SK-N-SH (cell line): ENCODE data around the gene PRXL2B. TPM values are rescaled to one million over a fixed set of nuclear protein-coding genes. Genes with fewer than 3 reads are reported as not detected.

Source experiments
- CTCF ChIA-PET: fragments of 300-600, 350-600 bp; formaldehyde crosslinking; extraction: SDS; loops from one replicate; lab custom pipeline; 2021; lab: Yijun Ruan, JAX
- POLR2A ChIA-PET: fragments of 350-600 bp; sonication (Branson Sonifier 250); formaldehyde crosslinking; extraction: SDS; loops from one replicate; lab custom pipeline; 2020; ENCODE audit warnings: antibody characterized with exemption, inconsistent platforms; lab: Yijun Ruan, JAX
- DNase-seq: peaks from one replicate; pipeline ENCODE4 v3.0.0; 2012
- H2AFZ ChIP-seq: fragments of 200-600 bp; sonication (generic); 2 replicates; pipeline ENCODE4 v1.8.1; 2016; ENCODE audit warnings: antibody characterized with exemption, mild to moderate bottlenecking, low read depth
- H3F3A ChIP-seq: fragments of 200-600 bp; sonication (generic); replicated peaks from 2 replicates; pipeline ENCODE3; 2016; ENCODE audit warnings: antibody characterized with exemption, mild to moderate bottlenecking; ENCODE audit not compliant: insufficient read depth
- H3K27ac ChIP-seq, 2 experiments: fragments of 200-500 bp in 1 of 2; fragments of 200-600 bp in 1 of 2; sonication (Bioruptor generic) in 1 of 2; sonication (generic), shearing (Covaris generic) in 1 of 2; 2 replicates each; pipeline versions ENCODE4 v1.5.1 to v1.6.1; 2014 to 2016; ENCODE audit warnings: low read depth in 2 of 2, inconsistent platforms in 1 of 2, low read length in 1 of 2, mild to moderate bottlenecking in 1 of 2, mixed read lengths in 1 of 2
- H3K27me3 ChIP-seq: fragments of 200-600 bp; sonication (generic), shearing (Covaris generic); 2 replicates; pipeline ENCODE4 v1.6.1; 2016; ENCODE audit warnings: mixed run types; ENCODE audit not compliant: insufficient read depth
- H3K36me3 ChIP-seq, 2 experiments: fragments of 200-500 bp in 1 of 2; fragments of 200-600 bp in 1 of 2; sonication (Bioruptor generic) in 1 of 2; sonication (generic) in 1 of 2; replicated peaks in 1 of 2; 2 replicates each; pipeline versions ENCODE3 to v1.5.1; 2014 to 2016; ENCODE audit warnings: low read length in 1 of 2, mild to moderate bottlenecking in 1 of 2; ENCODE audit not compliant: insufficient read depth in 2 of 2, control insufficient read depth in 1 of 2
- H3K4me1 ChIP-seq, 2 experiments: fragments of 200-500 bp in 1 of 2; fragments of 200-600 bp in 1 of 2; sonication (Bioruptor generic) in 1 of 2; sonication (generic), shearing (Covaris generic) in 1 of 2; 2 replicates each; pipeline versions ENCODE4 v1.5.1 to v1.6.1; 2014 to 2016; ENCODE audit warnings: low read depth in 1 of 2, low read length in 1 of 2, mixed run types in 1 of 2; ENCODE audit not compliant: insufficient read depth in 2 of 2, control insufficient read depth in 1 of 2
- H3K4me2 ChIP-seq: fragments of 200-600 bp; sonication (generic), shearing (Covaris generic); 2 replicates; pipeline ENCODE4 v1.6.1; 2017; ENCODE audit warnings: mixed run types
- H3K4me3 ChIP-seq, 2 experiments: fragments of 200-500 bp in 1 of 2; fragments of 200-600 bp in 1 of 2; sonication (Bioruptor generic) in 1 of 2; sonication (generic), shearing (Covaris generic) in 1 of 2; 2 replicates each; pipeline versions ENCODE4 v1.5.1 to v1.8.1; 2014 to 2016; ENCODE audit warnings: low read depth in 2 of 2, inconsistent platforms in 1 of 2, low read length in 1 of 2, mild to moderate bottlenecking in 1 of 2, mixed read lengths in 1 of 2, moderate library complexity in 1 of 2
- H3K79me2 ChIP-seq: fragments of 200-600 bp; sonication (generic); 2 replicates; pipeline ENCODE4 v1.8.1; 2017; ENCODE audit warnings: mild to moderate bottlenecking; ENCODE audit not compliant: insufficient read depth
- H3K9ac ChIP-seq: fragments of 200-600 bp; sonication (generic); 2 replicates; pipeline ENCODE4 v1.6.1; 2017; ENCODE audit warnings: mixed run types
- H3K9me2 ChIP-seq: fragments of 200-600 bp; sonication (generic); 2 replicates; pipeline ENCODE4 v1.6.1; 2017; ENCODE audit warnings: mixed run types
- H3K9me3 ChIP-seq: fragments of 200-600 bp; sonication (generic); 2 replicates; pipeline ENCODE4 v1.6.1; 2017; ENCODE audit warnings: mixed run types, mild to moderate bottlenecking, moderate library complexity
- H4K20me1 ChIP-seq: fragments of 200-600 bp; sonication (generic); 2 replicates; pipeline ENCODE4 v1.6.1; 2017; ENCODE audit warnings: mild to moderate bottlenecking, mixed run types; ENCODE audit not compliant: insufficient read depth
- CHD2 ChIP-seq: fragments of 150-350 bp; IDR thresholded peaks from 2 replicates; pipeline ENCODE4 v1.6.1; 2018; ENCODE audit warnings: low read length; ENCODE audit not compliant: partially characterized antibody
- CTCF ChIP-seq: fragments of 200-600 bp; sonication (generic); IDR thresholded peaks from 2 replicates; pipeline ENCODE4 v1.6.1; 2017; ENCODE audit warnings: antibody characterized with exemption, mild to moderate bottlenecking, moderate library complexity
- ELF1 ChIP-seq: IDR thresholded peaks from 2 replicates; pipeline ENCODE4 v1.4.0; 2012
- EP300 ChIP-seq, 2 experiments: IDR thresholded peaks; 2 replicates each; pipeline versions ENCODE4 v1.4.0 to v1.6.1; 2012; ENCODE audit warnings: borderline replicate concordance in 1 of 2, low read depth in 1 of 2, low read length in 1 of 2
- EZH2phosphoT487 ChIP-seq: fragments of 200-600 bp; sonication (generic); IDR thresholded peaks from 2 replicates; pipeline ENCODE4 v1.6.1; 2017; ENCODE audit warnings: low read depth, mixed run types, mild to moderate bottlenecking, antibody characterized with exemption, moderate library complexity, borderline replicate concordance
- FOXJ3 ChIP-seq: sonication (generic); formaldehyde crosslinking; IDR thresholded peaks from 2 replicates; pipeline ENCODE4 v1.5.1; 2020; ENCODE audit warnings: mild to moderate bottlenecking, missing genetic modification reagents
- JUND ChIP-seq: IDR thresholded peaks from 2 replicates; pipeline ENCODE4 v1.4.0; 2012
- MEF2A ChIP-seq: IDR thresholded peaks from 2 replicates; pipeline ENCODE4 v1.4.0; 2012; ENCODE audit warnings: low read depth, borderline replicate concordance
- MXI1 ChIP-seq: IDR thresholded peaks from 2 replicates; pipeline ENCODE4 v1.6.1; 2012; ENCODE audit warnings: mild to moderate bottlenecking, low read depth, low read length, improper control_type of control experiment
- NFIC ChIP-seq: IDR thresholded peaks from 2 replicates; pipeline ENCODE4 v1.4.0; 2012; ENCODE audit warnings: borderline replicate concordance
- NRF1 ChIP-seq: IDR thresholded peaks from 2 replicates; pipeline ENCODE4 v1.6.1; 2012; ENCODE audit warnings: low read depth, mild to moderate bottlenecking, low read length
- RCOR1 ChIP-seq: fragments of 150-350 bp; IDR thresholded peaks from 2 replicates; pipeline ENCODE4 v1.6.1; 2017; ENCODE audit warnings: antibody characterized with exemption, low read length
- RFX5 ChIP-seq: IDR thresholded peaks from 2 replicates; pipeline ENCODE4 v1.6.1; 2012; ENCODE audit warnings: mild to moderate bottlenecking, improper control_type of control experiment, low read length
- RXRA ChIP-seq: IDR thresholded peaks from 2 replicates; pipeline ENCODE4 v1.4.0; 2012; ENCODE audit warnings: low read depth, mild to moderate bottlenecking, borderline replicate concordance
- TAF1 ChIP-seq: IDR thresholded peaks from 2 replicates; pipeline ENCODE4 v1.6.1; 2012; ENCODE audit warnings: low read depth, mild to moderate bottlenecking, low read length, moderate library complexity, borderline replicate concordance
- USF2 ChIP-seq: fragments of 150-350 bp; IDR thresholded peaks from 2 replicates; pipeline ENCODE4 v1.6.1; 2017; ENCODE audit warnings: antibody characterized with exemption, low read length, low read depth, borderline replicate concordance
- YY1 ChIP-seq: IDR thresholded peaks from 2 replicates; pipeline ENCODE4 v1.4.0; 2012; ENCODE audit warnings: low read depth, mild to moderate bottlenecking
- WGBS: methylation state at CpG from one replicate; pipeline ENCODE4 v1.1.6; 2017; ENCODE audit warnings: low lambda C conversion rate; 5-methylcytosine and 5-hydroxymethylcytosine counted together
- polyA plus RNA-seq, 3 experiments: library from polyadenylated mRNA; depleted of rRNA; stranded (reverse); fragments of >200 nt; gene quantifications; 2 replicates each; pipeline ENCODE4 v1.2.3, GENCODE V29; 2012
- TF ChIP-seq, protein P1 (sequence below): IDR thresholded peaks from 2 replicates; pipeline ENCODE4 v1.4.0; 2012; ENCODE audit warnings: low read depth, borderline replicate concordance

PRXL2B gene
- polyA plus RNA-seq, 1 of the 3 experiments (the other 2 are of a cell fraction): 33.7 TPM

DNA sequence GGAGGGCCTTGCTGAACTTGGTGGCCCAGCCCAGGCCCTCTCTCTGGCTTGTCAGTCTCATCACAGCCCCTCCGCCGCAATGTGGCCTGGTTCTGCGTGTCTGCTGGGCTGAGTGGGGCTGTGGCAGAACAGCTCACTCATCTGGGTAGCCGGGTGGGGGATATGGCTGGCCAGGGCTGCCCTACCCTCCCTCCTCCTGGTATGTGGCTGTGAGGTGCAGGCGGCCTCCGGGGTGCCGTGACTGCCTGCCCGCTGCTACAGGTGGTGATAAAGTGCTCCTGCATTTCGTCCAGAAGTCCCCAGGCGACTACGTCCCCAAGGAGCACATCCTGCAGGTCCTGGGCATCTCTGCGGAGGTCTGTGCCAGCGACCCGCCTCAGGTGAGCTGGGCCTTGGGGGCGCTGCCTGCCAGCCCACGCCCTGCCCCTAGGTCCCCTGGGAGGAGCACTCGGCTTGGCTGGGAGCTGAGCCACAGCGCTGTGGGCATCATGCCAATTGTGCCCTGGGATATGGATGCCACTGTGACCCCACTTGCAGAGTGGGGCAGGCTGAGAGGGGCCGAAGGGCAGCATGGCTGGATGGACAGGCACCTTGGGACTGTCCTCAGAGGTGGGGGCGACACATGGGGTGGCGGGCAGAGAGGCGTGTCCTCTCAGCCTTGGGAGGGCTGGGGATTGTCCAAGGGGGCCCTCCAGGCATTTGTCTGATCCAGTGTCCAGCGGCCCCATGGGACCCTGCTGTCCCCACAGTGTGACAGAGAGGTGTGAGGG is 2.3 kb downstream of the PRXL2B start:
- H3K27ac ChIP-seq: no peak overlapping the region
- no peaks in the 10 kb centered on the region for H3K9me3 ChIP-seq
- H3F3A ChIP-seq: peaks cover 6% of the 10 kb centered on the region
- no peaks in the 10 kb centered on the region for H3K9me2 ChIP-seq
- peaks cover 0 to 31% of the 10 kb centered on the region in 2 experiments; a peak in 2 of 4 replicates for H3K4me1 ChIP-seq
- no peak overlapping the region for H3K4me2 ChIP-seq
- H3K4me3 ChIP-seq: no peak overlapping the region
- 70% methylated on average over 4 of the region's 23 CpGs for WGBS
- no peak for DNase-seq
- H3K36me3 ChIP-seq: peaks cover 0 to 5% of the 10 kb centered on the region in 2 experiments
- CTCF ChIA-PET: no interaction called here
- H4K20me1 ChIP-seq: no peaks in the 10 kb centered on the region
- H2AFZ ChIP-seq: no peak overlapping the region
- TF ChIP-seq CTCF (no peak), NFIC (no peak), MEF2A (no peak), RXRA (no peak), EZH2phosphoT487 (no peak), JUND (no peak), MXI1 (no peak), ELF1 (no peak), EP300 (IDR thresholded peaks at IDR 0.05; ENCODE audit: borderline replicate concordance in 1 of 2, low read depth in 1 of 2, low read length in 1 of 2) (no peak), YY1 (no peak), FOXJ3 (no peak), CHD2 (no peak), USF2 (no peak), RCOR1 (no peak), TAF1 (no peak), NRF1 (no peak), RFX5 (no peak)
- TF ChIP-seq, protein P1, sequence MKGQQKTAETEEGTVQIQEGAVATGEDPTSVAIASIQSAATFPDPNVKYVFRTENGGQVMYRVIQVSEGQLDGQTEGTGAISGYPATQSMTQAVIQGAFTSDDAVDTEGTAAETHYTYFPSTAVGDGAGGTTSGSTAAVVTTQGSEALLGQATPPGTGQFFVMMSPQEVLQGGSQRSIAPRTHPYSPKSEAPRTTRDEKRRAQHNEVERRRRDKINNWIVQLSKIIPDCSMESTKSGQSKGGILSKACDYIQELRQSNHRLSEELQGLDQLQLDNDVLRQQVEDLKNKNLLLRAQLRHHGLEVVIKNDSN: no peak
- TF ChIP-seq, all 33 proteins: peak for 0
- H3K79me2 ChIP-seq: peaks cover 6% of the 10 kb centered on the region; the same call in 1 of the 2 replicates
- POLR2A ChIA-PET: interaction anchor here (0.5 kb wide), 1 partner anchor 14 kb away, joined by 4 read pairs; no protein-coding TSS in a partner anchor
- no peak overlapping the region for H3K9ac ChIP-seq
- no peaks in the 10 kb centered on the region for H3K27me3 ChIP-seq
